CD4-positive, alpha-beta T cell treated with Interleukin-6 at 100 ng/mL for 8 hours (primary cell): ENCODE data around the gene ATXN1.

Source experiments
- DNase-seq: peaks from one replicate; pipeline ENCODE4 v3.0.0-alpha.2; 2020; ENCODE audit warnings: mixed read lengths, low spot score

Gene ATXN1

GRCh38 chr6:16358531-16359138 lies 402.6 kb downstream of the ATXN1 start:
- no peak for DNase-seq

DNA sequence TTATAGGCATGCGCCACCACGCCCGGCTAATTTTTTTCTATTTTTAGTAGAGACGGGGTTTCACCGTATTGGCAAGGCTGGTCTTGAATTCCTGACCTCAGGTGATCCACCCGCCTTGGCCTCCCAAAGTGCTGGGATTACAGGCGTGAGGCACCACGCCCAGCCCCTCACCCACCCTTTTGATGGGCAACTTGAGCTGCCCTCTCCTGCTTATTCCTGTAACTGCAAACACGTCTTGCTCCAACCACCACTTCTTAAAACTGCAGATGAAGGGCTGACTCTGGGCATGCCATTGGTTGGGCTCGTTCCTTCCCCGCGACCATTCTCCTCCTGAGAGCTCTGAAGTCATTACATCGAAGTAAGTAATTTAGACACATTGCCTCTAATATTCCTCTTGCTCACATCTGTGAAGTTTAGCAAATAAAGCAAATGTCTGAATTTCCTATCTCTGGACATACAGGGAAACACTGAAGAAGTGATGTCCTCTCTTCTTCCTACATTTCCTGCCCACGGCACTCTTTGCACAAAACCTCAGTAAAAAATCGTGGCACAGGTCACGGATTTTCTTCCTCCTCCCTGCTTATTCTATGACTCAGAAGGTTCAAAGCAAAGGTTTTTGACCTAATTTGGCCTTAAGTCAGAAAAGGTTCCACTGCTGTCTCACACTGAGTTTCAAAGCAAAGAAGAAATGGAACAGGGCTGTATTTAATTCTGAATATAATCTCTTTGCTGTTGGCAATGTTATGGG lies 405.4 kb downstream of the ATXN1 start:
- DNase-seq, result no peak

GRCh38 chr6:16355238-16355637 lies 406.0 kb downstream of the ATXN1 start:
- no peak for DNase-seq

DNA sequence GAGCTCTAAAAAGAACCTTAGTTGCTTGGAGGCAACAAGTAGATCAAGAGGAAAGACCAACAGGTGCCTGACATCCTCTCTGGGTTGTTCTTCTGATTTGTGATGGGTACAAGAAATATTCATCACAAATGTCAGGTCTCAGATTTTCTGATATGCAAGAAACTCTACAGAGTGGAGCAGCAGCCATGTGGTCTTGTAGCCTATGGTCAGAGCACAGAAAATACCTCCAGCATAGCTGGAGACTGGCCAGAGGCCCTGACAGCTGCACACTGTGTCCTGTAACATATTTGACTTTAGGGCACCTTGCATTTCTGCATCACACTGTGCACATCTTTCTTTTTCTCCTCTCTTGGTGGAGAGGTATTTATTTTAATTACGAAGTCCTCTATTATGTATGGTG lies 406.6 kb downstream of the ATXN1 start:
- no peak for DNase-seq

GRCh38 chr6:16352821-16353438 lies 408.3 kb downstream of the ATXN1 start:
- DNase-seq, result no peak

DNA sequence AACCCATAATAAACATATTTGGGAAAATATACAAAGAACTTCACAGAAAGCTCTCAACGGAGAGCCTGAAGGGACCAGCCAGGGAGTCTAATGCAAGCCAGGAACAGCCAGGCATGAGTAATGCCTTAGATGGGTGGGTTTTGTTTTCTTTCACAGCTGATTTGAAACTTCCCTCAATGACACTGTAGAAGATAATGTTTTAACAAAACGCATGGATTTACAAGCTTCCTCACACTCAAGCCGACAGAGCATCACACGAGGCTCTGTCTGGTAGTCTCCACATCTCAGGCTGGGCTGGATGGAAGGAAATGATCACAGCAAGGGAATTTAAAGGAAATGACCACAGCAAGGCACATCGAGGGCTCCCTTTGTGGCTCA lies 409.0 kb downstream of the ATXN1 start:
- no peak for DNase-seq

DNA sequence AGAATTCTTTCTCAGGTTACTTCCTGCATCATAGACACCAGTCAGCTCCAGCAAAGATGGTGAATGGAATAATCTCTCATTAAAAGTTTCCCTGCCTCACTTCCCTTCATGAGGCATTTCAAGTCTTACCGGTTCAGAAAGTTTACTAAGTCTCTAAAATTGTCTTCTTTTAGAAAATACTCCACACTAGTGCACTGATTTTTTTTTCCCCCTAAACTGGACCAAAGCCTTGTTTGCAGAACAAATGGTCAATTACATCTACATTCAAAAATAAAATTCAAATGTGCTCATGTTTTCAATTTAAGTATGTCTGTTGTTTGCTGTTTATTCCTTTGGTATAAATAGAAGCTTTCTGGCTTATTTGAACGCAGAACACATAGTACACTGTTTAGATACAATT lies 411.7 kb downstream of the ATXN1 start:
- DNase-seq, result no peak

DNA sequence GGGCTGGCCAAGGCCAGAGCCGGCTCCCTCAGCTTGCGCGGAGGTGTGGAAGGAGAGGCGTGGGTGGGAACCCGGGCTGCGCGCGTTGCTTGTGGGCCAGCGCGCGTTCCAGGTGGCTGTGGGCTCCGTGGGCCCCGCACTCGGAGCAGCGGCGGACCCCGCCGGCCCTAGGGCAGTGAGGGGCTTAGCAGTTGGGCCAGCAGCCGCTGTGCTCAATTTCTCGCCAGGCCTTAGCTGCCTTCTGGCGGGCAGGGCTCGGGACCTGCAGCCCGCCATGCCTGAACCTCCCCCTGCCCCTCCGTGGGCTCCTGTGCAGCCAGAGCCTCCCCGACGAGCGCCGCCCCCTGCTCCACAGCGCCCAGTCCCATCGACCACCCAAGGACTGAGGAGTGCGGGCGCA lies 414.4 kb downstream of the ATXN1 start:
- DNase-seq, result no peak

- no peak for DNase-seq
Observed at GRCh38 chr6:16345449-16346330, 415.6 kb downstream of the ATXN1 start.

GRCh38 chr6:16344756-16345155 lies 416.5 kb downstream of the ATXN1 start:
- DNase-seq, result no peak

DNA sequence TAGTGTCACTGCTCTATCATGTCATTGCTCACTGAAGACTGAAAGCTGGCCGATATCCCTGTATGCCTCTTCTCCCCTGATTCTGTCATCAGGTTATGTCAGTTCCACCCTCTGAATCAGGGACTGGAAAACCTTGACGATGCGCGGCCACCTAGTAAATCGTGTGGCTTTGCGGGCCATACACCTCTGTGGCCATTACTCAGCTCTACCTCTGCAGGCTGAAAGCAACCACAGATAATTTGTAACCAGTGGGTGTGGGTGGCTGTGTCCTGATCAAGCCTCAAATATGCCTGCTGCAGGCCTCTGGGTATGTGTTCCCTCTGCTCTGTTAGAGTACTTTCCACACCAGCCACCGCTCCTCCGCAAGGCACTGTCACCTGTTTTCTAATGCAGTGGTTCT lies 417.7 kb downstream of the ATXN1 start:
- no peak for DNase-seq

- no peak for DNase-seq
Observed at GRCh38 chr6:16339265-16339587, 422.0 kb downstream of the ATXN1 start.

- no peak for DNase-seq
Observed at GRCh38 chr6:16338577-16339264, 422.5 kb downstream of the ATXN1 start.

GRCh38 chr6:16337295-16337975 lies 423.8 kb downstream of the ATXN1 start:
- DNase-seq, result no peak

- no peak for DNase-seq
Observed at GRCh38 chr6:16336911-16337294, 424.4 kb downstream of the ATXN1 start.

GRCh38 chr6:16336056-16336818 lies 425.0 kb downstream of the ATXN1 start:
- DNase-seq, result no peak

GRCh38 chr6:16335176-16335575 lies 426.1 kb downstream of the ATXN1 start:
- no peak for DNase-seq

GRCh38 chr6:16334671-16335070 lies 426.6 kb downstream of the ATXN1 start:
- DNase-seq, result no peak

DNA sequence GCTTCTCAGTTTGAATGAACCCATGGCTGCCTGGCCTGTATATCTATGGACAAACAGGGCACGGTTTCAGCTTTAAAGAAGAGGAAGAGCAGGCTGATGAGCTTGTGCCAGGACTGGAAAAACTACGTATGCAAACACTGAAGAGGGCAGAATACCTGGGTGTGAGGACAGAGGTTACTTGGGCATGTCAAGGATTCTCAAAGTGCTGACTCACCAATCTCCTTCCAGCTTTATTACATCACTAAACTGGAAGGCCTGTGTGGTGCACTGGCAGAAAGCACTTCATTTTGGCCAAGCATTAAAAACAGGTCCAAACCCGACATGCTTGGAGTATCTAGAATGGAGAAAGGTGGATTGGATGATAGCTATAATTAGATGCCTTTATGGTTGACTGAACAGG lies 427.7 kb downstream of the ATXN1 start:
- no peak for DNase-seq

DNA sequence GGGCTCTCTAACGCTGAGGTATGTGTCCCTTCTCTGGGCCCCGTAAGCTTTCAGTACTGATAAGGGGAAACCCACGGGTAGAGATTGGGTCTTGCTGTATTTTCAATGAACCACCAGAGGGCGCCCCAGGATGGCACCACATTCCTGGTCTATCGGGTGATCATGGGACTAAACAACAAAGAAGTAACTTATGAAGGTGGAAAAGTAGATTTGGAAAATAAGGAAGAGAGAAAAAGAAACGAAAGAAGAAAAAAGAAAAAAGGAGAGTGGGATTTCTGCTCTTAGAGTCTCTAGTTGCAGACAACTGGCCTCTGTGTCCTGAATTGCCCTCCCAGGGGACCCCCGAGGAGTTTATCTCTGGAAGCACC lies 429.1 kb downstream of the ATXN1 start:
- DNase-seq, result peak; percentile 81
